HG03108 (cell line): ENCODE measurements around the gene RPS6KL1.
"Not testable (repeated sequence)": the region's sequence is repeated elsewhere in the genome, so short reads cannot be mapped to it uniquely, and the experiment has no call there.

Experiments
- ATAC-seq: cut with Tn5 transposase; IDR thresholded peaks from one replicate; pipeline ENCODE4 v1.9.1; 2021; ENCODE audit warnings: moderate library complexity; ENCODE audit not compliant: unreplicated experiment

The RPS6KL1 gene

GRCh38 chr14:74936151-74936550 lies 13.1 kb upstream of the RPS6KL1 start:
- no peak for ATAC-seq

DNA sequence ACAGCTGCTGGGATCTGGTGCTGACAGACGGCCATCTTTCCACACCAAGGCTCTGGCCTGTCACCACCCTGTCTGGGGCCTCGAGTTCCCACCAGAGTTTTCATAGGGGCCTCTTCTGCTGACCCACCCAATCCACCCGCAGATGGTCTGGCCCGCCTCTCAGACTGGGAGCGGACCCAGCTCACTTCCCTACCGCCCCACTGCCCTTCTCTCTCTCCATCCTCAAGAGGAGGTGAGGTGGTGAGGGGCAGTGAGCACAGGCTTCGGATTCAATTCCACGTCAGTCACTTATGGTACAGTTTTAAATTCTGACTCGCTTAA lies 12.3 kb upstream of the RPS6KL1 start:
- no peak for ATAC-seq

GRCh38 chr14:74934476-74935359 lies 11.7 kb upstream of the RPS6KL1 start:
- ATAC-seq: no peak

- ATAC-seq: no peak
Measured at GRCh38 chr14:74934041-74934440, 11.0 kb upstream of the RPS6KL1 start.

DNA sequence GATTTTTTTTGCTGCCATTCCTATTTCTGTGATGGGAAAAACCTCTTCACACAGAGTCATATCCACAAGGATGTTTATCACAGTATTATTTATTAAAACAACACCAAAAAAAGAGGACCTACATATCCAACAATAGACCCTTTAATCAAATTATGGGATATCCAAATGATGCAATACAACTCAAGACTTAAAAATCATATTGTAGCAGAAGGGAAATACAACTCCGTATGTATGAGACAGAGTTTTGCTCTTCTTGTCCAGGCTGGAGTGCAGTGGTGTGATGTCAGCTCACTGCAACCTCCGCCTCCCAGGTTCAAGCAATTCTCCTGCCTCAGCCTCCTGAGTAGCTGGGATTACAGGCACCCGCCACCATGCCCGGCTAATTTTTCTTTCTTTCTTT lies 9.9 kb upstream of the RPS6KL1 start:
- not testable (repeated sequence) for ATAC-seq

DNA sequence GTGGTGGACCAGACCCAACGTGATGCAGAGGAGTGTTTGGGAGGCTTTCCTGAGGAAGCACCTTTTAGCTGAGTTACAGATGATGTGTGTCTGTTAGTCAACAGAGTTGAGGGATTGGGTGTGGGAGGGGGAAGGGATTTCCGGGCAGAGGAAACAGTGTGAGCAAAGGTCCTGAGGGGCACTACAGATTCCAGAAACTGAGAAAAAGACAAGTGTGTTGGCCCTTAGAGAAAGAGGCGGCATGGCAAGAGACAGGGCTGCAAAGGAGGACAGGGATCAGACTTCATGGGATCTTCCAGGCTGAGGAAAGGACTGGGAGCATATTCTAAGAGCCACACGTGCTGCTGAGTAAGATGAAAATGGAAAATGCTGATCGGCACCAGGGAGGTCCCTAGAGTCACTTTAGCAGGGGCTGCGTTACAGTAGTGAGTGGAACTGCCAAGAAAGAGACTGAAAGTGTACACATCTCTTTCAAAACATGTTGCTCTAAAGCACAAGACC lies 9.4 kb upstream of the RPS6KL1 start:
- no peak for ATAC-seq

- not testable (repeated sequence) for ATAC-seq
Measured at GRCh38 chr14:74931744-74932143, 8.7 kb upstream of the RPS6KL1 start.

- ATAC-seq: no peak
Measured at GRCh38 chr14:74929242-74929641, 6.2 kb upstream of the RPS6KL1 start.

DNA sequence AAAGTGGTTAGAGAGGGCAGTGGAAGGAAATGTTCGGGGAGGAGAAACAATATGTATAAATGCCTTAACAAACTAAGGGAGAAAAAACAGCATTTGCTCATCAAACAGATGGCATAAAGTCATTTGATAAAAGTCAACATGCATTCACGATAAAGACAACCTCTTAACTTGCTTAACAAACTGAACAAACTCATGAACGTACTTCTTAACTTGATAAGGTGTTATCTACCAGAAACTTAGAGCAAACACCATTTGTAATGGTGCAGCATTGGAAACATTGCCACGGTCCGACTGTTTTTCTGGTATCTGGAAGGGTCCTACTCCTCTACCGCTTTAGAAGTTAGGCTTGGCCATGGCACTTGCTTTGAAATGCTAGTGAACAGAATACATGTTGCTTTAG lies 4.2 kb upstream of the RPS6KL1 start:
- no peak for ATAC-seq

- ATAC-seq: no peak
Measured at GRCh38 chr14:74924061-74924460, 1.0 kb upstream of the RPS6KL1 start.

DNA sequence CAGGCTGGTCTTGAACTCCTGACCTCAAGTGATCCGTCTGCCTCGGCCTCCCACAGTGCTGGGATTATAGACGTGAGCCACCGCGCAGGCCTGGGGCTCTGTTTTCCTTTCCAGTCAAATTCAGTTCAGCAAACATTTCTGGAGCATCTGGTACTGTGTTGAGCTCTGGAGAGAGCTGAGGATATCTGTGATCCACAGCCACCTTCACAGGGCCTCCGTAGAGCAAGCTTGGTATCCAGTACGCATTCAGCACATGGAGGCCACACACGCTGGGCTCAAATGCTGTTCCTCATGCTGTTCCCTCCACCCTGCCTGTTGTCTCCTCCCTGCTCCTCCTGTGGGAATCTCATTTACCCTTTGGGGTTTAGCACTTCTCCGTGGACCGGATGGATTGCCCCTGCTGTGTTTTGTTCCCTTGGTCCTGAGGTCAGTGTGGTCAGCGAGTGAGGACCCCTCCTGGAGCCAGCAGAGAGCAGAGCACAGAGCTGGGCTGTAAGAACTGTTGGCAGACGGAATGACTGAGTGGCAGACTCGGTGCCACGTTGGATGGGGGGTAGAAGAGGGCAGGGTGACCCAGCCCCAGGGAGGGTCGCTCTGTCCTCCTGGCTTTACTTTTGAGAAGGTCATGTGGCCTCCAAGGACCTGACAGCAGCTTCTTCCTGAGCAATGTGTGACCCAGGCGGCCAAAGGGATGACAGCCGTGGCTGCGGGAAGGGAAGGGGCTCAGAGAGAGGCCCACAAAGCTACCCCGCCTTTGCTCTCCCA lies 891 bp downstream of the RPS6KL1 start:
- ATAC-seq: no peak

DNA sequence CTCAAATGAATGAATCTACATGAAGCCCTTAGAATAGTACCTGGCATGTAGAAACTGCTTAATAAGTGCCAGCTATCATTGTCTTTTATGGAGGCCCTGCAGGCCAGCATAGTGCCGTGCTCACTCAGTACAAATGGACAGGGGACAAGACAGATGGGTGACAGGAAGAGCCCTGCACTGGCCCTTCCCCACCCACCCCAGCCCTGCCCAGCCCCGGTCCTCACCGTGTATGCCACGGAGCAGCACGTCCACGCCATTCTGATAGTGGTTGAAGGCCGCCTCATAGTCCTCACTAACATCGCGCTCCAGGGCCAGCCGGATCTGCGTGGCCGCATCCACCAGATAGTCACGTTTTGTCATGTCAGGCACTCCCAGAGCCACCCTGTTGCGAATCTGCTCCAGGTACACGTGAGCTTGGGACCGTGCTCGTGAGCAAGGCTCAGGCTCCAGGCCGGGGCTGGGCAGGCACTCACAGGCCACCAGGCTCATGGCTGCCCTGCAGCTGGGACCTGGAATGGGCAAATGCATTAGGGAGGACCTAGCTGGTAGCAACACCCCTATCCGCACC lies 1.9 kb downstream of the RPS6KL1 start:
- ATAC-seq: no peak

DNA sequence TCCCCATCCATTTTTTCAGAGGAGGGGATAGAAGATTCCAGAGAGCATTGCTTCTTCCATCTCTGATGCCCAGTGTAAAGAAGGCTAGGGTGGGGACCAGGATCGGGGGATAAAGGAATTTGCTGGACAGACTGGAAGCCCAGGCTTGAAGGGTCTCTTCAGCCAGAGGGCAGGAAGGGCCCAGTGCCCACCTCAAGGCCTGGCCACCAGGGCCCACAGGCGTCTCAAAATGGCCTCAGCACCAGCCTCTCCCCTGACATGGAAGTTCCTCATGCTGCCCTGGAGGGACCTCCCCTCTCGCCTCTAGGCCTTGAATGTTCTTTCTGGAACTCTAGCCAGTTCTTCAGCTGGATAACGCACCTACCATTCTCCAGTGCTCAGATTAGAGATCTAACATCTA lies 2.8 kb downstream of the RPS6KL1 start:
- no peak for ATAC-seq

GRCh38 chr14:74919421-74920165 lies 3.5 kb downstream of the RPS6KL1 start:
- ATAC-seq: no peak

GRCh38 chr14:74918380-74918779 lies 4.7 kb downstream of the RPS6KL1 start:
- ATAC-seq: no peak

DNA sequence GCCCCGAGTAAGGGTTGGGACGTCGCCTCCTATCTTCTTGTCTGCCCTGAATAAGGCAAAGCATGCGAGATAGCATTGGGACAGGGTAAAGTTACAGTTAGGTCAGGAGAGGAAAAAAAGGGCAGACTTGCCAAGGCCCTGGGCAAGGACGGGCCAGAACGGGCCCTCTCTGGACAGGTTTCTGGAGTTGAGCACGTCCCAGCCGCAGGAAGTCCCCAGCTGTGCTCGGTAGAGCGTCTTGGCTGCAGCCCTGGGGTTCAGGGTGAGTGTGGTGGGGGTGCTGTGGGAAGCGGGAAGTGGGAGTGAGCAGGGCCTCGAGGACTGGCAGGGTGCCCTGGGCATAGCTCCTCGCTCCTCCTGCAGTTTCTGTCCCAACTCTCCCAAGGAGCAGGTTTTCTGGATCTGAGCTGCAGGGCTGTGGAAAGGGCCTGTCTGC lies 5.4 kb downstream of the RPS6KL1 start:
- no peak for ATAC-seq

GRCh38 chr14:74917178-74917543 lies 5.9 kb downstream of the RPS6KL1 start:
- no peak for ATAC-seq

DNA sequence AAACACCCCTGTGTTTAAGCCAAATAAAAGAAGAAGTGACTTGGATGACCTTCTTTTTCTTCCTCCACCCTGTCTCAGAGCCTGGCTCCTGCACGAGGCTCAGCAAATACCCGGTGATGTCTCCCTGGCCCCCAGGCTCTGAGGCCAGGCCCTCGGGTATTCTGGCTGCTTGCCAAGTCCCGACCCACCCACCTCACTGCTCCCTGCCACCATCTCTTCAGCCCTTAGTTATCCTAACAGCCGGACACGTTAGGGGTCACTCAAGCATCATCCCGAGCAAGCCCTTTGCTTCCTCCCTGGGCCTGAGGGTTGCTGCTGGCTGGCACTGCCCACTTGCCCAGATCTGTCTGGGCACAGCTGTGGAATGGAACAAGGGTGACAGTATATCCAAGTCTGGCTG lies 7.2 kb downstream of the RPS6KL1 start:
- no peak for ATAC-seq

DNA sequence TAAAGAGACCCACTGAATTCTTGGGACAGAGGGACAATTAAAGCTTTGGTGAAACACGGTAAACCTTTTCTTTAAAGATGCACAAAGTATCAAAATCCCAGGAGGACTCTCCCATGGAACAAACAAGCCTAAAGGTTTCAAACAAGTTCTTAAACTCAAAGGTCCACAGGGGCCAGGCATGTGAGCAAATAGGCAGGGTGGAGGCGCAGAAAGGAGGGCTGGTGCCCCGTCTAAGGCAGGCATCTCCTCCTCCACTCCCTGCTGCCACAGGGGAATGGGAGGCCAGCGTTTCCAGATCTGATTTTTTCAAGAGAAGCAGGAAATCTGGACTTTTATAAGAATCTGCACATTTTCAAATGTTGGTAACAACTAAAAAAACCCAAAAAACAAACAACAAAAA lies 7.6 kb downstream of the RPS6KL1 start:
- no peak for ATAC-seq

DNA sequence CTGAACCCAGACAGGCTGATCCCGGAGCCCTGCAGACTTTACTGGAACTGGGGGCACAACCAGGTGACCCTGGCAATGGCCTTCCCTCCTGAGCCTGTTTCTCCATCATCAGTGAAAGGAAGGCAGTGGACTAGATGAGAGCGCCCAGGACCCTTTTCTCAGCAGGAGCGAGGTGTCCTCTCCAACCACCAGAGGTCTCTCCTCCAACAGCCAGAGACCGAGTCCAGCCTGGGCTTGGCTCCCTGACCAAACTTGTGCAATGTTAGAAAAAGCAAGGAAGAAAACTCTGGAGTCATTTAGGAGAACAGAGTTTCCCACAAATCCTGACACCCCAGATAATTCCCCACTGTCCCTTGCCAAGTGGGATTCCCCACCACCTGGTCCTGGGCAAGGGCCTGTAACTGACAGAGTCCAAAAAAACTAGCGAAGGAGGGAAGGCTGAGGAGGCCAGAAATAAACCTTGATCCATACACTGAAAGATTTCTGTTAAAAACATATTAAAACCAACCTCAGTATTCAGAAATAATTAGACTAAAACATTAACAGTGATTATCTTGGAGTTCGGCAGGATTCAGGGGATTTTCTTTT lies 9.0 kb downstream of the RPS6KL1 start:
- ATAC-seq: no peak
